WI38 (cell line): ENCODE results near the gene ACTL10.
A peak's percentile ranks its signal among the peaks of the same experiment; 100 is the strongest.

Experiments used
- H3K4me3 ChIP-seq: 2 replicates; pipeline ENCODE4 v1.5.1; 2011; ENCODE audit warnings: low read depth, mild to moderate bottlenecking, control low read depth, low read length
- TF ChIP-seq, protein P1 (sequence below): IDR thresholded peaks from 2 replicates; pipeline ENCODE4 v1.5.1; 2012; ENCODE audit warnings: low read depth, mild to moderate bottlenecking, control low read depth, low read length

The ACTL10 gene

DNA sequence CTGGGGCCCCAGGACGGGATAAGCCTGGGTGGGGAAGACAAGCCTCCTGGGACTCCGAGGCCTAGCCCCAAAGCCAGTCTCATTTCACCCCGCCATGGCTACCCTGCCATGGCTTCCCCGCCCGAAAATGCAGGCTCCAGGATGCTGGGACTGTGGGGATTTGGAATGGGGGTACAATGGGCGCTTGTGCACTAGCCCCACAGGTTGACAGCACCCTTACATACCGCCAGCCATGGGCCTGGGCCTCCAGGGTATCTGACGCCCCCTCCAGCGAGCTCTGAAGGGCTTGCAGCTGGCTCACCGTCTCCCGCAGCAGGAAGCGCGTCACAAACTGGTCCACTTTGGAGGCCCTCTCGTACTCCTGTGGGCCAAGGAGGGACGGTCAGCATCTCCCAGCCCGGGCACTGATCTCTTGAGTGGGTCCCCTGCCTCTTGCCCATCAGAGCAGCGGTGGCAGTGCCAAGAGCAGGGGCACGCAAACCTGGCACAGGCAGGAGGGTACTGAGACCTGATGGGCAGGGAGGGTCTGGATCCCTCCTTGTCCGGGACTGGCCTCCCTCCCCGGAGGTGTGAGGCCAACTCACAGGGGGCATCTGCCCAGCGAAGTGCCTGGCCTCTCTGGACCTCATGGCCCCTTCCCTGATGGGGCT lies 6.6 kb upstream of the ACTL10 start:
- TF ChIP-seq, protein P1, sequence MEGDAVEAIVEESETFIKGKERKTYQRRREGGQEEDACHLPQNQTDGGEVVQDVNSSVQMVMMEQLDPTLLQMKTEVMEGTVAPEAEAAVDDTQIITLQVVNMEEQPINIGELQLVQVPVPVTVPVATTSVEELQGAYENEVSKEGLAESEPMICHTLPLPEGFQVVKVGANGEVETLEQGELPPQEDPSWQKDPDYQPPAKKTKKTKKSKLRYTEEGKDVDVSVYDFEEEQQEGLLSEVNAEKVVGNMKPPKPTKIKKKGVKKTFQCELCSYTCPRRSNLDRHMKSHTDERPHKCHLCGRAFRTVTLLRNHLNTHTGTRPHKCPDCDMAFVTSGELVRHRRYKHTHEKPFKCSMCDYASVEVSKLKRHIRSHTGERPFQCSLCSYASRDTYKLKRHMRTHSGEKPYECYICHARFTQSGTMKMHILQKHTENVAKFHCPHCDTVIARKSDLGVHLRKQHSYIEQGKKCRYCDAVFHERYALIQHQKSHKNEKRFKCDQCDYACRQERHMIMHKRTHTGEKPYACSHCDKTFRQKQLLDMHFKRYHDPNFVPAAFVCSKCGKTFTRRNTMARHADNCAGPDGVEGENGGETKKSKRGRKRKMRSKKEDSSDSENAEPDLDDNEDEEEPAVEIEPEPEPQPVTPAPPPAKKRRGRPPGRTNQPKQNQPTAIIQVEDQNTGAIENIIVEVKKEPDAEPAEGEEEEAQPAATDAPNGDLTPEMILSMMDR: no peak
- no peak overlapping the region for H3K4me3 ChIP-seq

GRCh38 chr20:33660685-33661058 lies 6.1 kb upstream of the ACTL10 start:
- H3K4me3 ChIP-seq: no peak overlapping the region
- TF ChIP-seq, protein P1: no peak

GRCh38 chr20:33662172-33662571 lies 4.6 kb upstream of the ACTL10 start, which contains the start of gene C20orf144:
Gene C20orf144 (plus strand): TSS chr20:33662327. CDS start chr20:33662346, 19 bp downstream.
- TF ChIP-seq, protein P1: no peak
- peak within 1 kb of the TSS; percentile 76 for H3K4me3 ChIP-seq

- H3K4me3 ChIP-seq: peak overlapping the region; percentile 76
- TF ChIP-seq, protein P1: no peak
These were observed 3.3 kb upstream of the ACTL10 start for GRCh38 chr20:33663161-33664084.

- TF ChIP-seq, protein P1: no peak
- H3K4me3 ChIP-seq: peak overlapping the region; percentile 76
These were observed 2.5 kb upstream of the ACTL10 start for GRCh38 chr20:33664085-33664761.

GRCh38 chr20:33664762-33665144 lies 2.0 kb upstream of the ACTL10 start:
- TF ChIP-seq, protein P1: no peak
- no peak overlapping the region for H3K4me3 ChIP-seq
